ENCODE measurements around the gene CRYL1. TPM values are rescaled to one million over a fixed set of nuclear protein-coding genes. Genes with fewer than 3 reads are reported as not detected.

Gene CRYL1
- total RNA-seq, 2 experiments from 2014 or later = 14.9 to 16.5 TPM

DNA sequence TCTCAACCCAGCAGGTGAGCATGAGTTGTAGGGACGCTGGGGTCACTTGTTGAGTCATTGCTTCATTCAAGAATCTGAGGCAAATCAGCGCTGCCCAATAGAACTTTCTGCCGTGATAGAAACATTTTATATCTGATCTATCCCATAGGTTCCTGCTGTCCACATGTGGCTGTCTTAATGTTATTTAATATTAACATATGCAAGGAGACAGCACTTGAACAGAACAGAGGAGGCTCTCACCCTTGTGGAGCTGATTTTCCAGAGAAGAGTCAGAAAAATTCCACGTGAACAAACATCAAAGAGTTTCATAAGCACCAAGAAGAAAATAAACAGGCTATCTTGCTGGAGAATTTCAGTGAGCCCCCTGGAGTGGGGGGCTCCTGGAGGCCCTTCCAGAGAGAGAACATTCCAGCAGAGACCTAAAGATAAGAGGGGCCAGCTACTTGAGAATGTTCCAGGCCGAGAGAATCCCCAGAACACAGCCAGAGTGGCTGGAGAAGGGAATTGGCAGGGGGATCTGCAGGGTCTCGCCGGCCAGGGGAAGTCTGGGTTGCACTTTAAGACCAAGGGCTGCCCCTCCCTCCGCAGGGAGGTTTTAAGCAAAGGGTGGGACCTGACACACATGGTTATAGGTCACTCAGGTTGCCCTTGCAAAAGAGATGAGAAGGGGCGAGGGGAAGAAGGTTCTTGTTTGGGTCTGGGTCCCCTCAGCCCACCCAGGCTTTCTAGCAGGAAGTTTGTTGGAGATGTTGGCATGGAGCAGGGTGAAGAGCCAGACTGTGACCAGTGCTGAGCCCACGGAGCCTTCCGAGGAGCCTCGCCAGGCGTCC lies 135.7 kb downstream of the CRYL1 start:
- no peak for DNase-seq
- peak overlapping the region; percentile 40 for H3K27ac Mint-ChIP-seq

DNA sequence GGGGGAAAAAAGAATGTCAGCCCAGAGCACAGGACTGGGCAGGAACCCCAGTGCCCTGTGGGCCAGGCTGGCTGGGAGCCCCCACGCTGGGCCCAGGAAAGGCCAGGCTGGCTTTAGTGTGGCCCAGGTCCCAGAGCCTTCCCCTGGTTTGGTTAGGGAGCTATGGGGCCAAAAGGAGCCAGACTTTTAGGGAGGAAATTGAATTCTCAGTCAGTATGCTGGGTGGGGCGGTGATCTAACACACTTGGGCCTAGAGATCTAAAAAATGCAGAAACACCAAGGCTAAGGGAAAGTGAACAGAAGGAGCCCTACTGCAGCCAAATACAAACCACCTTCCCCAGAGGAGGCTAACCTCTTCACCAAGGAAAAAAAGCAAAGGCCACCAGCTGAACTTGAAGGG lies 137.5 kb downstream of the CRYL1 start:
- H3K4me3 Mint-ChIP-seq = peak overlapping the region; percentile 65
- H3K9me3 Mint-ChIP-seq = no peaks in the 10 kb centered on the region
- POLR2A ChIA-PET = interaction anchor here (1.3 to 1.5 kb wide), 2 partner anchors 24 to 87 kb away, joined by 3 to 4 read pairs; no protein-coding TSS in a partner anchor
- DNase-seq = no peak
- H3K36me3 Mint-ChIP-seq = peaks cover 5% of the 10 kb centered on the region
- peaks cover 5% of the 10 kb centered on the region for H3K27me3 Mint-ChIP-seq
- peak overlapping the region; percentile 75 for H3K27ac Mint-ChIP-seq
- peaks cover 15% of the 10 kb centered on the region for H3K4me1 Mint-ChIP-seq
- ATAC-seq (ENCODE audit: low read depth) = peak; percentile 32

More for the DNA sequence above, 135.7 kb downstream of the CRYL1 start:
- H3K9me3 Mint-ChIP-seq = no peaks in the 10 kb centered on the region
- no peak overlapping the region for H3K4me3 Mint-ChIP-seq
- peaks cover 5% of the 10 kb centered on the region for H3K36me3 Mint-ChIP-seq
- no peaks in the 10 kb centered on the region for H3K27me3 Mint-ChIP-seq
- H3K4me1 Mint-ChIP-seq = peaks cover 15% of the 10 kb centered on the region
- POLR2A ChIA-PET = no interaction called here
- no peak for ATAC-seq (ENCODE audit: low read depth)

- no peak for DNase-seq
- ATAC-seq (ENCODE audit: low read depth) = no peak
- Mint-ChIP-seq H3K4me1 (peaks cover 15% of the 10 kb centered on the region), H3K4me3 (peak overlapping the region; percentile 65), H3K9me3 (no peaks in the 10 kb centered on the region), H3K36me3 (peaks cover 5% of the 10 kb centered on the region), H3K27ac (peak overlapping the region; percentile 75), H3K27me3 (peaks cover 7% of the 10 kb centered on the region)
- POLR2A ChIA-PET = interaction anchor here (1.5 kb wide), 1 partner anchor 88 kb away, joined by 3 read pairs; no protein-coding TSS in a partner anchor
Measured at GRCh38 chr13:20387441-20387971, 138.2 kb downstream of the CRYL1 start.

- Mint-ChIP-seq H3K4me1 (peaks cover 15% of the 10 kb centered on the region), H3K4me3 (no peak overlapping the region), H3K27me3 (peaks cover 7% of the 10 kb centered on the region), H3K36me3 (peaks cover 5% of the 10 kb centered on the region), H3K9me3 (no peaks in the 10 kb centered on the region), H3K27ac (no peak overlapping the region)
- no peak for ATAC-seq (ENCODE audit: low read depth)
- POLR2A ChIA-PET = interaction anchor here (1.5 kb wide), 1 partner anchor 89 kb away, joined by 3 read pairs; no protein-coding TSS in a partner anchor
- no peak for DNase-seq
Measured at GRCh38 chr13:20387006-20387405, 138.7 kb downstream of the CRYL1 start.

DNA sequence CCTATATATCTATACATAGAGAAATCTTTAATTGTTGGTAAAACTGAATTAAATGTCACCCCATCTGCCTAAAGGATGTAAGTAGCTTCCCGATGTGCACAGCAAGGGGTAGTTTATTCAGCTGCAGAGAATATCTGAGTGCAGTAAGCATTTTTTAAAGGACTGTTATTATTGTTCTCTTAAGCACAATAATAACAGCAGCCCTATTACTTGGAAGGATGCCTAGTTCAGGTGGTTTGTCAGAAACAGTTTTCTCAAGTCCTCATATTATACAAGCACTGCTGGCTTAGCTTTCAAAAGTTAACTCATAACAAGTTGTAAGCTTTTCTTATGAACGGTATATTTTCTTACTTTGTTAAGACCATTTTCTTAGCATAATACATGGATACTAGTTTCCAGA lies 142.6 kb downstream of the CRYL1 start:
- POLR2A ChIA-PET = no interaction called here

GRCh38 chr13:20381401-20381800 lies 144.3 kb downstream of the CRYL1 start:
- POLR2A ChIA-PET = no interaction called here
- no peaks in the 10 kb centered on the region for H3K9me3 Mint-ChIP-seq
- H3K36me3 Mint-ChIP-seq = no peaks in the 10 kb centered on the region
- no peak overlapping the region for H3K27ac Mint-ChIP-seq
- H3K4me1 Mint-ChIP-seq = peaks cover 1% of the 10 kb centered on the region
- H3K4me3 Mint-ChIP-seq = no peak overlapping the region
- ATAC-seq (ENCODE audit: low read depth) = no peak
- DNase-seq = no peak
- H3K27me3 Mint-ChIP-seq = peaks cover 7% of the 10 kb centered on the region

More for the DNA sequence above, 142.6 kb downstream of the CRYL1 start:
- Mint-ChIP-seq H3K27ac (no peak overlapping the region), H3K4me1 (peaks cover 10% of the 10 kb centered on the region), H3K9me3 (no peaks in the 10 kb centered on the region), H3K36me3 (peaks cover 5% of the 10 kb centered on the region), H3K27me3 (peaks cover 7% of the 10 kb centered on the region), H3K4me3 (no peak overlapping the region)
- no peak for DNase-seq
- no peak for ATAC-seq (ENCODE audit: low read depth)

- Mint-ChIP-seq H3K27ac (no peak overlapping the region), H3K4me1 (peaks cover 1% of the 10 kb centered on the region), H3K36me3 (peaks cover 1% of the 10 kb centered on the region), H3K27me3 (peaks cover 20% of the 10 kb centered on the region), H3K4me3 (no peak overlapping the region), H3K9me3 (no peaks in the 10 kb centered on the region)
- ATAC-seq (ENCODE audit: low read depth) (no peak), DNase-seq (no peak)
- POLR2A ChIA-PET = no interaction called here
Measured at GRCh38 chr13:20378721-20379120, 146.9 kb downstream of the CRYL1 start.

DNA sequence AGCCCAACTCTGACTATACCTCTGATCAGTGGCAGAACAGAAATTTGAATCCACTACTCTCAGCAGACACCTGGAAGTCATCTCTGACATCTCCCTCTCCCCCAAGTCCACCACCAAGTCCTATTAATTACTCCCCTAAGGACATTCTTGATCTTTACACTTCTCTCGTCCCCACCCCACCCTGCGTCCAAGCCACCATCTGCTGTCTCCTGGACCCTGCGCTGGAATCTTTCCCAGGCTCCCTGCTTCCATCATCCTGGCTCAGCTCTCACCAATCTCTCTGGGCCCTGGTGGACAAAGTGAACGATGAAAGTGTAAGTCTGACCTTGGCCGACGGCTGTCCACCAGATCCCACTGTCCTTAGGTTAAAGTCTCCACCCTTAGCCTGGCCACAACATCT lies 147.9 kb downstream of the CRYL1 start:
- Mint-ChIP-seq H3K36me3 (peaks cover 2% of the 10 kb centered on the region), H3K9me3 (peaks cover 1% of the 10 kb centered on the region), H3K4me3 (no peak overlapping the region), H3K27me3 (peaks cover 19% of the 10 kb centered on the region), H3K4me1 (peaks cover 1% of the 10 kb centered on the region), H3K27ac (no peak overlapping the region)
- POLR2A ChIA-PET = no interaction called here
- no peak for DNase-seq
- no peak for ATAC-seq (ENCODE audit: low read depth)

GRCh38 chr13:20375871-20376270 lies 149.8 kb downstream of the CRYL1 start:
- Mint-ChIP-seq H3K9me3 (peaks cover 1% of the 10 kb centered on the region), H3K4me3 (no peak overlapping the region), H3K36me3 (peaks cover 2% of the 10 kb centered on the region), H3K27me3 (peaks cover 22% of the 10 kb centered on the region), H3K4me1 (peaks cover 1% of the 10 kb centered on the region), H3K27ac (no peak overlapping the region)
- DNase-seq (no peak), ATAC-seq (ENCODE audit: low read depth) (no peak)
- POLR2A ChIA-PET = no interaction called here

DNA sequence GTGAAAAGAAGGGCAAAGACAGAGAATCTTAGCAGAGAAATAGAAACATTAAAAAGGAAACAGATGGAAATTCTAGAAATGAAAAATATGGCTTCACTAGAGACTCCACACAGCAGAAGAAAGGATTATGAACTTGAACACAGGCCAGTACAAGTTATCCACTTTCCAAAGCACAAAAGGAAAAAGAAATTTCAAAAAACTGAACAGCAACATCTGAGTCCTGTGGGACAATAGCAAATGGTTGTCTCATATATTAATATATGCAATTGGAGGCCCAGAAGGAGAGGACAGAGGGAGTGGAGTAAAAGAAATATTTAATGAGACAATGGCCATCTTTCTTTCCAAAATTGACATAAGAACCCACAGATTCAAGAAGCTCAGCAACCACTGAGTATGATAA lies 151.8 kb downstream of the CRYL1 start:
- peaks cover 2% of the 10 kb centered on the region for H3K36me3 Mint-ChIP-seq

GRCh38 chr13:20371825-20372224 lies 153.8 kb downstream of the CRYL1 start:
- POLR2A ChIA-PET = no interaction called here

More for the DNA sequence above, 151.8 kb downstream of the CRYL1 start:
- ATAC-seq (ENCODE audit: low read depth) (no peak), DNase-seq (no peak)
- H3K27me3 Mint-ChIP-seq = peaks cover 27% of the 10 kb centered on the region
- H3K9me3 Mint-ChIP-seq = peaks cover 4% of the 10 kb centered on the region
- H3K27ac Mint-ChIP-seq = no peak overlapping the region
- POLR2A ChIA-PET = no interaction called here
- no peak overlapping the region for H3K4me3 Mint-ChIP-seq
- peaks cover 6% of the 10 kb centered on the region for H3K4me1 Mint-ChIP-seq

GRCh38 chr13:20370815-20371421 lies 154.7 kb downstream of the CRYL1 start:
- peaks cover 4% of the 10 kb centered on the region for H3K9me3 Mint-ChIP-seq
- H3K27ac Mint-ChIP-seq = no peak overlapping the region
- POLR2A ChIA-PET = no interaction called here
- ATAC-seq (ENCODE audit: low read depth) (no peak), DNase-seq (no peak)
- no peak overlapping the region for H3K4me3 Mint-ChIP-seq
- H3K36me3 Mint-ChIP-seq = peaks cover 7% of the 10 kb centered on the region
- peaks cover 32% of the 10 kb centered on the region for H3K27me3 Mint-ChIP-seq
- peaks cover 5% of the 10 kb centered on the region for H3K4me1 Mint-ChIP-seq

More at GRCh38 chr13:20371825-20372224, 153.8 kb downstream of the CRYL1 start:
- Mint-ChIP-seq H3K36me3 (peaks cover 7% of the 10 kb centered on the region), H3K4me1 (peaks cover 6% of the 10 kb centered on the region), H3K4me3 (no peak overlapping the region), H3K27ac (no peak overlapping the region), H3K9me3 (peaks cover 4% of the 10 kb centered on the region), H3K27me3 (peaks cover 32% of the 10 kb centered on the region)
- ATAC-seq (ENCODE audit: low read depth) (no peak), DNase-seq (no peak)

- POLR2A ChIA-PET = no interaction called here
- peaks cover 7% of the 10 kb centered on the region for H3K36me3 Mint-ChIP-seq
- peaks cover 4% of the 10 kb centered on the region for H3K9me3 Mint-ChIP-seq
- H3K4me1 Mint-ChIP-seq = peaks cover 5% of the 10 kb centered on the region
- DNase-seq (no peak), ATAC-seq (ENCODE audit: low read depth) (no peak)
- H3K27ac Mint-ChIP-seq = no peak overlapping the region
- H3K4me3 Mint-ChIP-seq = no peak overlapping the region
- H3K27me3 Mint-ChIP-seq = peaks cover 28% of the 10 kb centered on the region
Measured at GRCh38 chr13:20369886-20370361, 155.7 kb downstream of the CRYL1 start.
